ENCODE data around the gene PLEKHD1. TPM values are rescaled to one million over a fixed set of nuclear protein-coding genes. Genes with fewer than 3 reads are reported as not detected.

PLEKHD1 gene
- total and polyA plus RNA-seq, 4 donors = 0.05 to 0.08 (median 0.06) TPM; not detected in 1

DNA sequence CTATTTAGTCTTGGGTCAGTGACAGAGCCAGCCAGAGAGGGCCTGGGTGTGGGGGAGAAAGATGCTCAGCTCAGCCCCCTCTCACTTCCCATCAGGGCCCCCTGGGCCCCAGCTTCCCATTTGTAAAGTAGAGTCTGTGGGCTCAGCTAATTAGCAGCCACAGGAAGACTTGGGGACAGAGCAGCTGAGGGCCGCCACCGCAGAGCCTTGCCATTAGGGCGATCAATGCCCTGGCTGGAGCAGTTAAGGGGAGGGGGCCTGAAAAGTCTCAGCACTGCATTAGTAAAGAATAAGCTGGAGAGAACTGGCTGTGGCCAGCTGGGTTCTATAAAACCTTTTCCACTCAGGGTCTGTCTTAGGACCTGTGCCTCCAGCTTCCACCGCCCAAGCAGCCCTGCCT lies 2.7 kb downstream of the PLEKHD1 start:
- WGBS = 94% methylated on average over 4 of the region's 4 CpGs
- no peaks in the 10 kb centered on the region for H3K9me3 ChIP-seq (ENCODE audit: control insufficient read depth in 4 of 4, low read length in 3 of 4)
- no peaks in the 10 kb centered on the region for H3K36me3 ChIP-seq (ENCODE audit: control insufficient read depth in 4 of 4, insufficient read depth in 3 of 4, low read depth in 1 of 4, low read length in 3 of 4)
- H3K4me1 ChIP-seq (ENCODE audit: control insufficient read depth in 4 of 4, insufficient read depth in 4 of 4, low read length in 3 of 4) = peaks cover 10 to 17% (median 15%) of the 10 kb centered on the region in 4 donors
- TF ChIP-seq, protein P1, sequence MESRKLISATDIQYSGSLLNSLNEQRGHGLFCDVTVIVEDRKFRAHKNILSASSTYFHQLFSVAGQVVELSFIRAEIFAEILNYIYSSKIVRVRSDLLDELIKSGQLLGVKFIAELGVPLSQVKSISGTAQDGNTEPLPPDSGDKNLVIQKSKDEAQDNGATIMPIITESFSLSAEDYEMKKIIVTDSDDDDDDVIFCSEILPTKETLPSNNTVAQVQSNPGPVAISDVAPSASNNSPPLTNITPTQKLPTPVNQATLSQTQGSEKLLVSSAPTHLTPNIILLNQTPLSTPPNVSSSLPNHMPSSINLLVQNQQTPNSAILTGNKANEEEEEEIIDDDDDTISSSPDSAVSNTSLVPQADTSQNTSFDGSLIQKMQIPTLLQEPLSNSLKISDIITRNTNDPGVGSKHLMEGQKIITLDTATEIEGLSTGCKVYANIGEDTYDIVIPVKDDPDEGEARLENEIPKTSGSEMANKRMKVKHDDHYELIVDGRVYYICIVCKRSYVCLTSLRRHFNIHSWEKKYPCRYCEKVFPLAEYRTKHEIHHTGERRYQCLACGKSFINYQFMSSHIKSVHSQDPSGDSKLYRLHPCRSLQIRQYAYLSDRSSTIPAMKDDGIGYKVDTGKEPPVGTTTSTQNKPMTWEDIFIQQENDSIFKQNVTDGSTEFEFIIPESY (IDR thresholded peaks at IDR 0.05) = no peak
- TF ChIP-seq HNF4A (conservative IDR thresholded peaks at IDR 0.05) (no peak), EGR1 (IDR thresholded peaks at IDR 0.05; ENCODE audit: low read depth in 2 of 2) (no peak), YY1 (IDR thresholded peaks at IDR 0.05) (no peak), TAF1 (conservative IDR thresholded peaks at IDR 0.05) (no peak), FOXA2 (IDR thresholded peaks at IDR 0.05) (no peak), SP1 (IDR thresholded peaks at IDR 0.05) (no peak), RAD21 (IDR thresholded peaks at IDR 0.05) (no peak), JUND (IDR thresholded peaks at IDR 0.05) (no peak), RXRA (IDR thresholded peaks at IDR 0.05) (no peak), HNF4G (IDR thresholded peaks at IDR 0.05) (no peak), NR2F2 (IDR thresholded peaks at IDR 0.05) (no peak)
- TF ChIP-seq, protein P2, sequence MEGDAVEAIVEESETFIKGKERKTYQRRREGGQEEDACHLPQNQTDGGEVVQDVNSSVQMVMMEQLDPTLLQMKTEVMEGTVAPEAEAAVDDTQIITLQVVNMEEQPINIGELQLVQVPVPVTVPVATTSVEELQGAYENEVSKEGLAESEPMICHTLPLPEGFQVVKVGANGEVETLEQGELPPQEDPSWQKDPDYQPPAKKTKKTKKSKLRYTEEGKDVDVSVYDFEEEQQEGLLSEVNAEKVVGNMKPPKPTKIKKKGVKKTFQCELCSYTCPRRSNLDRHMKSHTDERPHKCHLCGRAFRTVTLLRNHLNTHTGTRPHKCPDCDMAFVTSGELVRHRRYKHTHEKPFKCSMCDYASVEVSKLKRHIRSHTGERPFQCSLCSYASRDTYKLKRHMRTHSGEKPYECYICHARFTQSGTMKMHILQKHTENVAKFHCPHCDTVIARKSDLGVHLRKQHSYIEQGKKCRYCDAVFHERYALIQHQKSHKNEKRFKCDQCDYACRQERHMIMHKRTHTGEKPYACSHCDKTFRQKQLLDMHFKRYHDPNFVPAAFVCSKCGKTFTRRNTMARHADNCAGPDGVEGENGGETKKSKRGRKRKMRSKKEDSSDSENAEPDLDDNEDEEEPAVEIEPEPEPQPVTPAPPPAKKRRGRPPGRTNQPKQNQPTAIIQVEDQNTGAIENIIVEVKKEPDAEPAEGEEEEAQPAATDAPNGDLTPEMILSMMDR (IDR thresholded peaks at IDR 0.05; ENCODE audit: low read depth, low read length, missing input control) = no peak
- TF ChIP-seq, protein P3, sequence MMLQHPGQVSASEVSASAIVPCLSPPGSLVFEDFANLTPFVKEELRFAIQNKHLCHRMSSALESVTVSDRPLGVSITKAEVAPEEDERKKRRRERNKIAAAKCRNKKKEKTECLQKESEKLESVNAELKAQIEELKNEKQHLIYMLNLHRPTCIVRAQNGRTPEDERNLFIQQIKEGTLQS (IDR thresholded peaks at IDR 0.05) = no peak
- H3K4me3 ChIP-seq (ENCODE audit: low read depth in 1 of 3, low read length in 3 of 3) = no peak overlapping the region
- H3K27ac ChIP-seq (ENCODE audit: low read depth in 1 of 2, low read length in 2 of 2) = no peak overlapping the region
- DNase-seq (ENCODE audit: low spot score) = no peak
- peaks cover 0 to 7% (median 1%) of the 10 kb centered on the region in 4 donors for H3K27me3 ChIP-seq (ENCODE audit: control insufficient read depth in 4 of 4, insufficient read depth in 4 of 4, low read length in 3 of 4)
- no peak overlapping the region for H3K9ac ChIP-seq (ENCODE audit: low read depth in 1 of 2, low read length in 2 of 2)

DNA sequence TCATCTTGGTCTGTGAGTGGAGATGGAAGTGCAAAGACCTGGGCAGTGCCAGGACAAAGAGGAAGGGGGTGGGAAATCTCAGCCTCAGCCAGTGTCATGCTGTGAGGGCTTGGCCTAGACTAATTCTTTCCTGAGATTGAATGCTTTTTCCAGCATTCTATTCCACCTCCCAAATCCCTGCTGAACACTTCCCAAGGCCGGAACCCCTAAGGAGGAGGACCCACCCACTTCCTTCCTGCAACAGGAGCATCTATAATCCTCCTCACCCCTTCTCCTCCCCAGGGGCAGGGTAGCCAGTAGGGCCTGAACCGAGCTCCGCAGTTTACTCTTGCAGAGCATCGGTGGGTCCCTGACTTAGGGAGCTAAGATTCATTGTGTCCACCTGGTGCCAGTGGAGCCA lies 3.2 kb downstream of the PLEKHD1 start:
- H3K27ac ChIP-seq (ENCODE audit: low read depth in 1 of 2, low read length in 2 of 2) = no peak overlapping the region
- H3K9me3 ChIP-seq (ENCODE audit: control insufficient read depth in 4 of 4, low read length in 3 of 4) = no peaks in the 10 kb centered on the region
- no peaks in the 10 kb centered on the region for H3K36me3 ChIP-seq (ENCODE audit: control insufficient read depth in 4 of 4, insufficient read depth in 3 of 4, low read depth in 1 of 4, low read length in 3 of 4)
- H3K9ac ChIP-seq (ENCODE audit: low read depth in 1 of 2, low read length in 2 of 2) = no peak overlapping the region
- peaks cover 10 to 17% (median 15%) of the 10 kb centered on the region in 4 donors for H3K4me1 ChIP-seq (ENCODE audit: control insufficient read depth in 4 of 4, insufficient read depth in 4 of 4, low read length in 3 of 4)
- 74% methylated on average over 4 of the region's 4 CpGs for WGBS
- H3K27me3 ChIP-seq (ENCODE audit: control insufficient read depth in 4 of 4, insufficient read depth in 4 of 4, low read length in 3 of 4) = peaks cover 0 to 7% (median 1%) of the 10 kb centered on the region in 4 donors
- no peak for TF ChIP-seq FOXA1 (IDR thresholded peaks at IDR 0.05)
- TF ChIP-seq, protein P4, sequence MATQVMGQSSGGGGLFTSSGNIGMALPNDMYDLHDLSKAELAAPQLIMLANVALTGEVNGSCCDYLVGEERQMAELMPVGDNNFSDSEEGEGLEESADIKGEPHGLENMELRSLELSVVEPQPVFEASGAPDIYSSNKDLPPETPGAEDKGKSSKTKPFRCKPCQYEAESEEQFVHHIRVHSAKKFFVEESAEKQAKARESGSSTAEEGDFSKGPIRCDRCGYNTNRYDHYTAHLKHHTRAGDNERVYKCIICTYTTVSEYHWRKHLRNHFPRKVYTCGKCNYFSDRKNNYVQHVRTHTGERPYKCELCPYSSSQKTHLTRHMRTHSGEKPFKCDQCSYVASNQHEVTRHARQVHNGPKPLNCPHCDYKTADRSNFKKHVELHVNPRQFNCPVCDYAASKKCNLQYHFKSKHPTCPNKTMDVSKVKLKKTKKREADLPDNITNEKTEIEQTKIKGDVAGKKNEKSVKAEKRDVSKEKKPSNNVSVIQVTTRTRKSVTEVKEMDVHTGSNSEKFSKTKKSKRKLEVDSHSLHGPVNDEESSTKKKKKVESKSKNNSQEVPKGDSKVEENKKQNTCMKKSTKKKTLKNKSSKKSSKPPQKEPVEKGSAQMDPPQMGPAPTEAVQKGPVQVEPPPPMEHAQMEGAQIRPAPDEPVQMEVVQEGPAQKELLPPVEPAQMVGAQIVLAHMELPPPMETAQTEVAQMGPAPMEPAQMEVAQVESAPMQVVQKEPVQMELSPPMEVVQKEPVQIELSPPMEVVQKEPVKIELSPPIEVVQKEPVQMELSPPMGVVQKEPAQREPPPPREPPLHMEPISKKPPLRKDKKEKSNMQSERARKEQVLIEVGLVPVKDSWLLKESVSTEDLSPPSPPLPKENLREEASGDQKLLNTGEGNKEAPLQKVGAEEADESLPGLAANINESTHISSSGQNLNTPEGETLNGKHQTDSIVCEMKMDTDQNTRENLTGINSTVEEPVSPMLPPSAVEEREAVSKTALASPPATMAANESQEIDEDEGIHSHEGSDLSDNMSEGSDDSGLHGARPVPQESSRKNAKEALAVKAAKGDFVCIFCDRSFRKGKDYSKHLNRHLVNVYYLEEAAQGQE (IDR thresholded peaks at IDR 0.05) = no peak
- no peak for TF ChIP-seq HNF4G (IDR thresholded peaks at IDR 0.05)
- TF ChIP-seq, protein P3 (IDR thresholded peaks at IDR 0.05) = no peak
- TF ChIP-seq HNF4A (conservative IDR thresholded peaks at IDR 0.05) = no peak
- TF ChIP-seq YY1 (IDR thresholded peaks at IDR 0.05) = no peak
- no peak for TF ChIP-seq GABPA (IDR thresholded peaks at IDR 0.05 in 1 of 2, conservative IDR thresholded peaks at IDR 0.05 in 1 of 2)
- TF ChIP-seq, protein P2 (IDR thresholded peaks at IDR 0.05; ENCODE audit: low read depth, low read length, missing input control) = no peak
- TF ChIP-seq NR2F2 (IDR thresholded peaks at IDR 0.05) = no peak
- no peak for TF ChIP-seq TAF1 (conservative IDR thresholded peaks at IDR 0.05)
- TF ChIP-seq, protein P5, sequence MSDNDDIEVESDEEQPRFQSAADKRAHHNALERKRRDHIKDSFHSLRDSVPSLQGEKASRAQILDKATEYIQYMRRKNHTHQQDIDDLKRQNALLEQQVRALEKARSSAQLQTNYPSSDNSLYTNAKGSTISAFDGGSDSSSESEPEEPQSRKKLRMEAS (IDR thresholded peaks at IDR 0.05) = no peak
- TF ChIP-seq RXRA (IDR thresholded peaks at IDR 0.05) = no peak
- no peak for TF ChIP-seq EGR1 (IDR thresholded peaks at IDR 0.05; ENCODE audit: low read depth in 2 of 2)
- TF ChIP-seq FOXA2 (IDR thresholded peaks at IDR 0.05) = no peak
- no peak for TF ChIP-seq JUND (IDR thresholded peaks at IDR 0.05)
- TF ChIP-seq, protein P1 (IDR thresholded peaks at IDR 0.05) = no peak
- TF ChIP-seq RAD21 (IDR thresholded peaks at IDR 0.05) = no peak
- TF ChIP-seq SP1 (IDR thresholded peaks at IDR 0.05) = no peak
- DNase-seq (ENCODE audit: low spot score) = no peak
- H3K4me3 ChIP-seq (ENCODE audit: low read depth in 1 of 3, low read length in 3 of 3) = no peak overlapping the region

All from liver (tissue), 9 donors.